ENCODE results near the gene TH.

TH gene

GRCh38 chr11:2177076-2177475, 5.5 kb upstream of the TH start:
- no peak for DNase-seq

GRCh38 chr11:2176389-2176900, 4.8 kb upstream of the TH start:
- no peak for DNase-seq

- no peak for DNase-seq
These were observed 4.0 kb upstream of the TH start for GRCh38 chr11:2175659-2176058.

- DNase-seq, result no peak
These were observed 2.7 kb upstream of the TH start for GRCh38 chr11:2174361-2174760.

- DNase-seq, result no peak
These were observed 2.1 kb upstream of the TH start for GRCh38 chr11:2173761-2174160.

- no peak for DNase-seq
These were observed 1.6 kb upstream of the TH start for GRCh38 chr11:2173150-2173693.

- DNase-seq, result no peak
These were observed 1.1 kb upstream of the TH start for GRCh38 chr11:2172676-2173075.

GRCh38 chr11:2169626-2170570, 1.7 kb downstream of the TH start:
- no peak for DNase-seq

- no peak for DNase-seq
These were observed 2.6 kb downstream of the TH start for GRCh38 chr11:2169005-2169378.

GRCh38 chr11:2168286-2169004, 3.2 kb downstream of the TH start:
- DNase-seq, result no peak

GRCh38 chr11:2167141-2168045, 4.2 kb downstream of the TH start:
- no peak for DNase-seq

GRCh38 chr11:2166091-2166851, 5.3 kb downstream of the TH start:
- no peak for DNase-seq

GRCh38 chr11:2165571-2165970, 6.0 kb downstream of the TH start:
- DNase-seq, result no peak

GRCh38 chr11:2164861-2165555, 6.6 kb downstream of the TH start:
- DNase-seq, result no peak

- no peak for DNase-seq
These were observed 7.5 kb downstream of the TH start for GRCh38 chr11:2164081-2164480.

GRCh38 chr11:2163428-2163978, 8.1 kb downstream of the TH start:
- no peak for DNase-seq

- DNase-seq, result no peak
These were observed 10.8 kb downstream of the TH start, which contains the start of gene INS for GRCh38 chr11:2160736-2161259. Gene INS (minus strand): TSS chr11:2161209. CDS start chr11:2160971, 238 bp downstream.

GRCh38 chr11:2159536-2160413, 11.8 kb downstream of the TH start:
- no peak for DNase-seq

- DNase-seq, result no peak
These were observed 12.6 kb downstream of the TH start for GRCh38 chr11:2158966-2159365.

All from midbrain (tissue), 1 donor.